Astrocyte of the cerebellum (primary cell): ENCODE data around the gene STARD7.

Experiments used
- DNase-seq: peaks from one replicate; pipeline ENCODE4 v3.0.0-alpha.2; 2011; ENCODE audit warnings: low read depth
- H3K4me3 ChIP-seq: 2 replicates; pipeline ENCODE4 v1.5.1; 2011; ENCODE audit warnings: mild to moderate bottlenecking, low read depth, low read length, moderate library complexity
- CTCF ChIP-seq: IDR thresholded peaks from 2 replicates; pipeline ENCODE4 v1.5.1; 2012; ENCODE audit warnings: low read length, low read depth, moderate library complexity, mild to moderate bottlenecking; ENCODE audit errors: missing control alignments
- in situ Hi-C: cut with HindIII; loops from 2 replicates; pipeline ENCODE4 v1.10.0; 2017; ENCODE audit warnings: low sequenced_read_pairs

The STARD7 gene

GRCh38 chr2:96188821-96189526 lies 19.7 kb downstream of the STARD7 start:
- TF ChIP-seq CTCF, result no peak
- in situ Hi-C loops, result no loop called here
- no peak for DNase-seq
- no peak overlapping the region for H3K4me3 ChIP-seq

GRCh38 chr2:96186562-96186961 lies 22.1 kb downstream of the STARD7 start:
- in situ Hi-C loops, result no loop called here
- no peak overlapping the region for H3K4me3 ChIP-seq
- no peak for TF ChIP-seq CTCF
- DNase-seq, result no peak

- in situ Hi-C loops, result no loop called here
- no peak for TF ChIP-seq CTCF
- no peak for DNase-seq
- no peak overlapping the region for H3K4me3 ChIP-seq
These were observed 23.1 kb downstream of the STARD7 start for GRCh38 chr2:96185516-96185915.

GRCh38 chr2:96184989-96185388 lies 23.6 kb downstream of the STARD7 start:
- TF ChIP-seq CTCF, result no peak
- DNase-seq, result no peak
- in situ Hi-C loops, result no loop called here
- H3K4me3 ChIP-seq, result no peak overlapping the region

GRCh38 chr2:96184188-96184587 lies 24.4 kb downstream of the STARD7 start:
- DNase-seq, result no peak
- in situ Hi-C loops, result no loop called here
- no peak for TF ChIP-seq CTCF
- H3K4me3 ChIP-seq, result no peak overlapping the region

- no peak overlapping the region for H3K4me3 ChIP-seq
- no peak for DNase-seq
- no peak for TF ChIP-seq CTCF
- in situ Hi-C loops, result no loop called here
These were observed 27.1 kb downstream of the STARD7 start for GRCh38 chr2:96181529-96181928.

- in situ Hi-C loops, result no loop called here
- H3K4me3 ChIP-seq, result no peak overlapping the region
- TF ChIP-seq CTCF, result no peak
- no peak for DNase-seq
These were observed 28.1 kb downstream of the STARD7 start for GRCh38 chr2:96180521-96180920.
